Caco-2 (cell line): ENCODE measurements around the gene PARD3. TPM values are rescaled to one million over a fixed set of nuclear protein-coding genes. Genes with fewer than 3 reads are reported as not detected.
A peak's percentile ranks its signal among the peaks of the same experiment; 100 is the strongest.

ENCODE experiments used
- BruUV-seq: library from RNA; stranded (reverse); fragments of 400-500 nt; replicated peaks from 2 replicates; lab custom pipeline; 2021; lab: Mats Ljungman, UMichigan
- CTCF ChIA-PET: fragments of 300-600 bp; sonication (Branson Sonifier 250); formaldehyde crosslinking; loops from one replicate; lab custom pipeline; 2022; ENCODE audit warnings: antibody characterized with exemption; lab: Charles Lee
- POLR2A ChIA-PET: fragments of 300-600 bp; sonication (Branson Sonifier 250); formaldehyde crosslinking; loops from one replicate; lab custom pipeline; 2022; ENCODE audit warnings: antibody characterized with exemption; lab: Charles Lee
- DNase-seq, 2 experiments: peaks; one replicate each; pipeline versions ENCODE4 v3.0.0 to v3.0.0-alpha.2; 2020 to 2022
- H3K27me3 ChIP-seq: replicated peaks from 2 replicates; pipeline ENCODE4 v1.6.0; 2011; ENCODE audit warnings: low read length; ENCODE audit not compliant: control insufficient read depth, insufficient read depth
- H3K36me3 ChIP-seq: 2 replicates; pipeline ENCODE4 v1.5.1; 2011; ENCODE audit warnings: low read length; ENCODE audit not compliant: control insufficient read depth, insufficient read depth
- H3K4me1 ChIP-seq: fragments of 250-450 bp; sonication (Bioruptor Pico); 2 replicates; pipeline ENCODE4 v1.5.1; 2020; ENCODE audit warnings: mild to moderate bottlenecking
- H3K4me3 ChIP-seq: 2 replicates; pipeline ENCODE4 v1.5.1; 2011; ENCODE audit warnings: low read depth, mild to moderate bottlenecking, control low read depth, low read length
- H3K9me3 ChIP-seq: fragments of 250-450 bp; sonication (Bioruptor Pico); 2 replicates; pipeline ENCODE4 v1.5.1; 2020; ENCODE audit warnings: mild to moderate bottlenecking, moderate library complexity
- H3K27ac Mint-ChIP-seq: one replicate; pipeline ENCODE4 v1.8.0; 2022; ENCODE audit warnings: mixed read lengths; ENCODE audit not compliant: unreplicated experiment
- H3K27me3 Mint-ChIP-seq: one replicate; pipeline ENCODE4 v1.8.0; 2022; ENCODE audit warnings: mixed read lengths; ENCODE audit not compliant: insufficient read depth, unreplicated experiment
- H3K36me3 Mint-ChIP-seq: one replicate; pipeline ENCODE4 v1.8.0; 2022; ENCODE audit warnings: mild to moderate bottlenecking, mixed read lengths; ENCODE audit not compliant: insufficient read depth, unreplicated experiment
- H3K4me1 Mint-ChIP-seq: one replicate; pipeline ENCODE4 v1.8.0; 2022; ENCODE audit warnings: low read depth, mixed read lengths; ENCODE audit not compliant: unreplicated experiment
- H3K4me3 Mint-ChIP-seq: one replicate; pipeline ENCODE4 v1.8.0; 2022; ENCODE audit warnings: mild to moderate bottlenecking, moderate library complexity, mixed read lengths; ENCODE audit not compliant: unreplicated experiment
- H3K9me3 Mint-ChIP-seq: one replicate; pipeline ENCODE4 v1.8.0; 2022; ENCODE audit warnings: mixed read lengths; ENCODE audit not compliant: unreplicated experiment
- intact Hi-C: fragments of 100-400 bp; cut with micrococcal nuclease; formaldehyde crosslinking; loops from one replicate; pipeline ENCODE4 v1.10.0; 2022; ENCODE audit not compliant: unreplicated experiment
- total RNA-seq: library from RNA; stranded (reverse); gene quantifications from 2 replicates; pipeline ENCODE4 v1.2.3, GENCODE V29; 2022
- TF ChIP-seq, protein P1 (sequence below), 2 experiments: fragments of 200-600 bp in 1 of 2; IDR thresholded peaks; 1 replicate in 1 of 2; 2 replicates in 1 of 2; pipeline versions ENCODE4 v1.5.1 to v1.8.0; 2011 to 2022; ENCODE audit warnings: antibody characterized with exemption in 1 of 2, control low read depth in 1 of 2, inconsistent platforms in 1 of 2, low read depth in 1 of 2, low read length in 1 of 2, mild to moderate bottlenecking in 1 of 2, moderate library complexity in 1 of 2; ENCODE audit not compliant: insufficient read depth in 1 of 2, severe bottlenecking in 1 of 2, unreplicated experiment in 1 of 2

PARD3 gene
- total RNA-seq, 1 experiment from 2014 or later = 80.7 TPM

DNA sequence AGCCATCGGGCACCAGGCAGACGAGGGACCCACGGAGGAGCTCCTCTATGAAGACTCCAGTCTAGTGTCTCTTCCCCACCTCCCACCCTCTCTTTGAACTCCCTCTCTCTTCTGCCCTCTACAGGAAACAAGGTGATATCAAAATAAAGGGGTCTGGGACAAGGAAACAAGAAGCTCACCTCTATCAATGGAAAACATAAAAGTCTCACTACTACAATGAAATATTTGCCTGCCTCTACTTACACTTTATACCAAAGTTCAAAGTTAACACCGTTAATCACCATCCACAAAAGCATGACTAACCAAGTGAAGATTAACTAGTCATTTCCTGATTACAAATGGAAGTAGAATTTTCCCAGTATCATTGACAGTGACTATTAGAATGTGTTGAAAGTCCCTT is 82.2 kb downstream of the PARD3 start:
- Mint-ChIP-seq H3K36me3 (no peaks in the 10 kb centered on the region), H3K27ac (peak overlapping the region; percentile 71)
- CTCF ChIA-PET = interaction anchor here (0.6 to 2.2 kb wide), 14 partner anchors 9 to 224 kb away, joined by 3 to 18 read pairs (median 5); no protein-coding TSS in a partner anchor

DNA sequence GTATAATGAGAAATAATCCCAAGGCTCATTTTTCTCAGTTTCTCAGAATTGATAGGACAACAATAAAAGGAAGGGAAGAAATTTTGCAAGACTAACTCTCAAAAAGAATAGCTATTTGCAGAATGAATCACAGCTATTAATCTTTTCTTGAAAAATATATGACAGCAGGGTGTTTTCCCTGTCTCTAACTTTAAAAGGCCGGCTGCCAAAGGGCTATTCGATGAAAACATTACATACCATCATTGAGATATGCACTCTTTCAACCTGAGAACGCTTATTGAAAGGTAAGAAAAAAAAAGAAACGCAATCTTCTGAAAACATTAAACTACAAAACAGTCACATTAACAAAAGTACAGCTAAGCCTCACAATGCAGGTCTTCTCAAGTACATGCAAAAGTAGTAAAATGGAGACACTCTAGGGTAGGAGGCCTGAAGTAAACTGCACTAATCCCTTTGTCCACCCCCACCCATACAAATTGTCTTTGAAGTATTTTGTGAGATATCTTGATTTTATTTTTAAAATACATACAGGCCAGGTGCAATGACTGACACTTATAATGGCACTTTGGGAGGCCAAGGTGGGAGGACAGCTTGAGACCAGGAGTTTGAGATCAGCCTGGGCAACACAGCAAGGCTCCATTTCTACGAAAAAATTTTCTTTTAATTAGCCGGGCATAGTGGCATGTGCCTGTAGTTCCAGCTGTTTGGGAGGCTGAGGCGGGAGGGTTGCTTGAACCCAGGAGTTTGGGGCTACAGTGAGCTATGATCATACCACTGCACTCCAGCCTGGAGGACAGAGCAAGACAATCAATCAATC is 83.0 kb downstream of the PARD3 start:
- Histone ChIP-seq H3K4me1 (peaks cover 74% of the 10 kb centered on the region), H3K4me3 (no peak overlapping the region), H3K27me3 (no peaks in the 10 kb centered on the region), H3K9me3 (no peaks in the 10 kb centered on the region), H3K36me3 (no peaks in the 10 kb centered on the region)
- Mint-ChIP-seq H3K27me3 (no peaks in the 10 kb centered on the region), H3K4me1 (peaks cover 62% of the 10 kb centered on the region), H3K27ac (peak overlapping the region; percentile 71), H3K4me3 (peak overlapping the region; percentile 35), H3K36me3 (no peaks in the 10 kb centered on the region), H3K9me3 (no peaks in the 10 kb centered on the region)
- DNase-seq = peak in 1 of 2 experiments; percentile 46
- intact Hi-C loops = loop anchor here (2.0 to 5.0 kb wide), 4 partner anchors 50 to 83 kb away; partner anchors contain the start of gene PARD3
- CTCF ChIA-PET = interaction anchor here (0.7 to 2.2 kb wide), 12 partner anchors 8 to 225 kb away, joined by 3 to 18 read pairs (median 5); no protein-coding TSS in a partner anchor
- no TSS peak for BruUV-seq
- TF ChIP-seq, protein P1, sequence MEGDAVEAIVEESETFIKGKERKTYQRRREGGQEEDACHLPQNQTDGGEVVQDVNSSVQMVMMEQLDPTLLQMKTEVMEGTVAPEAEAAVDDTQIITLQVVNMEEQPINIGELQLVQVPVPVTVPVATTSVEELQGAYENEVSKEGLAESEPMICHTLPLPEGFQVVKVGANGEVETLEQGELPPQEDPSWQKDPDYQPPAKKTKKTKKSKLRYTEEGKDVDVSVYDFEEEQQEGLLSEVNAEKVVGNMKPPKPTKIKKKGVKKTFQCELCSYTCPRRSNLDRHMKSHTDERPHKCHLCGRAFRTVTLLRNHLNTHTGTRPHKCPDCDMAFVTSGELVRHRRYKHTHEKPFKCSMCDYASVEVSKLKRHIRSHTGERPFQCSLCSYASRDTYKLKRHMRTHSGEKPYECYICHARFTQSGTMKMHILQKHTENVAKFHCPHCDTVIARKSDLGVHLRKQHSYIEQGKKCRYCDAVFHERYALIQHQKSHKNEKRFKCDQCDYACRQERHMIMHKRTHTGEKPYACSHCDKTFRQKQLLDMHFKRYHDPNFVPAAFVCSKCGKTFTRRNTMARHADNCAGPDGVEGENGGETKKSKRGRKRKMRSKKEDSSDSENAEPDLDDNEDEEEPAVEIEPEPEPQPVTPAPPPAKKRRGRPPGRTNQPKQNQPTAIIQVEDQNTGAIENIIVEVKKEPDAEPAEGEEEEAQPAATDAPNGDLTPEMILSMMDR (IDR thresholded peaks at IDR 0.05; ENCODE audit: insufficient read depth in 1 of 2, low read depth in 1 of 2, low read length in 1 of 2, severe bottlenecking in 1 of 2, unreplicated experiment in 1 of 2) = no peak
- POLR2A ChIA-PET = no interaction called here

More for the DNA sequence above, 82.2 kb downstream of the PARD3 start:
- intact Hi-C loops = loop anchor here (2.0 to 5.0 kb wide), 4 partner anchors 51 to 82 kb away; partner anchors contain the start of gene PARD3
- H3K9me3 Mint-ChIP-seq = no peaks in the 10 kb centered on the region
- DNase-seq = peak; percentile 52 to 62
- H3K27me3 Mint-ChIP-seq = no peaks in the 10 kb centered on the region
- H3K4me3 Mint-ChIP-seq = no peak overlapping the region
- TF ChIP-seq, protein P1 (IDR thresholded peaks at IDR 0.05; ENCODE audit: insufficient read depth in 1 of 2, low read depth in 1 of 2, low read length in 1 of 2, severe bottlenecking in 1 of 2, unreplicated experiment in 1 of 2) = peak in 1 of 2 experiments; percentile 20
- H3K4me1 Mint-ChIP-seq = peaks cover 62% of the 10 kb centered on the region
- no peak overlapping the region for H3K4me3 ChIP-seq
- H3K4me1 ChIP-seq = peaks cover 74% of the 10 kb centered on the region
- POLR2A ChIA-PET = no interaction called here
- H3K9me3 ChIP-seq = no peaks in the 10 kb centered on the region
- no peaks in the 10 kb centered on the region for H3K27me3 ChIP-seq
- BruUV-seq = no TSS peak
- no peaks in the 10 kb centered on the region for H3K36me3 ChIP-seq

DNA sequence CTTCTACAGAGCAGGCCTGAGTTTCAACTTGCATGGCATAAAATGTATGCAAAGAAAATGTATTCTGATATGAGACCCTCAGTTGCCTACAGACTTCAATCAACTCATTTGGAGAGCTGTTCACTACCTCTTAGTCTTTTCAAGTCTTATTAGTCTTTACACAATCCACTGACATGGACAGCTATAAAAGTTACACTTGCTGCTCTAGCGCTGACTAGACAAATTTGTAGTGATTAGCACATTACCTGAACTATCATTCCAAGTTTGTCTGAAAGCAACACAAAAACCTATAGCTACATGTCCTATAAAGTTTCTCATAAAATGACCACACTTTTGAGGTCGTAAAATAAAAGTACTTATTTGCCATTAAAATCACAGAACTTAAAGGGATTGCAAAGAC is 83.9 kb downstream of the PARD3 start:
- BruUV-seq = no TSS peak
- Mint-ChIP-seq H3K27me3 (no peaks in the 10 kb centered on the region), H3K9me3 (no peaks in the 10 kb centered on the region), H3K4me3 (peak overlapping the region; percentile 35), H3K36me3 (no peaks in the 10 kb centered on the region), H3K4me1 (peaks cover 61% of the 10 kb centered on the region), H3K27ac (peak overlapping the region; percentile 71)
- H3K4me1 ChIP-seq = peaks cover 72% of the 10 kb centered on the region
- TF ChIP-seq, protein P1 (IDR thresholded peaks at IDR 0.05; ENCODE audit: insufficient read depth in 1 of 2, low read depth in 1 of 2, low read length in 1 of 2, severe bottlenecking in 1 of 2, unreplicated experiment in 1 of 2) = no peak
- H3K4me3 ChIP-seq = no peak overlapping the region
- ChIA-PET POLR2A (no interaction called here), CTCF (interaction anchor here (1.0 to 2.2 kb wide), 3 partner anchors 7 to 83 kb away, joined by 3 to 18 read pairs (median 4); no protein-coding TSS in a partner anchor)
- H3K36me3 ChIP-seq = no peaks in the 10 kb centered on the region
- intact Hi-C loops = loop anchor here (5.0 kb wide), 2 partner anchors 49 to 64 kb away; no protein-coding TSS in a partner anchor
- no peak for DNase-seq
- H3K27me3 ChIP-seq = no peaks in the 10 kb centered on the region
- H3K9me3 ChIP-seq = no peaks in the 10 kb centered on the region
